T follicular helper cell (primary cell): Measurements from ENCODE around the gene PITRM1.

ENCODE experiments used
- DNase-seq: peaks from one replicate; pipeline ENCODE4 v3.0.0-alpha.2; 2020; ENCODE audit warnings: low read depth

PITRM1 gene

DNA sequence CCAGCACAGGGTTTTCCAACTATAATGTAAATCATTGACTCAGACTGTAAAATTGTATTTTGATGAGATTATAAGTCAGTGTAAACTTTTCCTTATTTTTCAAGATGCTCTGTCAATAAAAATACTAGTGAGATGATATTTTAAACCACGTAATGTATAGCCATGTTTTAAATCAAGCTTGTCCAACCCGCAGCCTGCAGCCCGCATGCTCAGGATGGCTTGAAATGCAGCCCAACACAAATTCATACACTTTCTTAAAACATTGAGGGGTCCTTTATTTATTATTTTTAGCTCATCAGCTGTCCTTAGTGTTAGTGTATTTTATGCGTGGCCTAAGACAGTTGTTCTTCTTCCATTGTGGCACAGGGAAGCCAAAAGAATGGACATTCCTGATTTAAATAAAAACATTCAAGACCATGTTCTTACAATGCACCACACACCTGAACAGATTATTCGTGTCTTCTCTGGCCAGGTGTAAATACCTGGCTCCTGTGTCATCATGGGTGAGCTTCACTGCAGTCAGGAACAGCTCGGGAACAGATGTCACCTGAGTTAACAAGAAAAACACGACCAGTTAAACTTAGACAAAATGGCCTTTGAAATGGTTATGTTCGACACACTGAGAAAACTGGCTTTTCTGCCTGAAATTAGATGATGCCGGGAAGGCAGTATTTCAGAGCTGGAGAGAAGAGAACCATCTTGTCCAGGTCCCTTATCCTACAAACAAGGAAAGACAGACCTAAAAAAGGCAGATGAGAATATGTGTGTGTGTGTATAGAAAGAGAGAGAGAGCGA, 5.9 kb downstream of the PITRM1 start:
- no peak for DNase-seq

- no peak for DNase-seq
Measured at GRCh38 chr10:3165196-3165595, 7.4 kb downstream of the PITRM1 start.

DNA sequence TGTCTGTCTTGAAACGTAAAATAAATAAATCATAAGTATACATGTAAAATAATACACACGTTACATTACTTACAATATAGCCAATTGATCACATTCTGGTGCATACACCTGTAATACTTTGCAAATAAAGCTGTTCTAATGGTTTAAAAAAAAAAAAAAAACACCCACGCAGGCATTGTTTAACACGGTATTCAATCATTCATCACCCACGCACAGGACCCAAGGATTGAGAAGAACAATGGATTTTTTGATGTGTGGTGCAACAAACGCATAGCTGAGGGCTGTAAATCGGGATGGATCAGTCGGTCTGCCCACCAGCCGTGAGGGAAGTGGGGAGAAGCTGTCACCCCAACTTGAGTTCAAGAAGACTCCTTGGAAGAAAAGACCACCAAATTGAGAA, 8.7 kb downstream of the PITRM1 start:
- no peak for DNase-seq

- DNase-seq, result no peak
Measured at GRCh38 chr10:3162533-3162932, 10.0 kb downstream of the PITRM1 start.

- no peak for DNase-seq
Measured at GRCh38 chr10:3159152-3159551, 13.4 kb downstream of the PITRM1 start.

GRCh38 chr10:3154666-3155065, 17.9 kb downstream of the PITRM1 start:
- no peak for DNase-seq

GRCh38 chr10:3152566-3152935, 20.0 kb downstream of the PITRM1 start:
- DNase-seq, result no peak

DNA sequence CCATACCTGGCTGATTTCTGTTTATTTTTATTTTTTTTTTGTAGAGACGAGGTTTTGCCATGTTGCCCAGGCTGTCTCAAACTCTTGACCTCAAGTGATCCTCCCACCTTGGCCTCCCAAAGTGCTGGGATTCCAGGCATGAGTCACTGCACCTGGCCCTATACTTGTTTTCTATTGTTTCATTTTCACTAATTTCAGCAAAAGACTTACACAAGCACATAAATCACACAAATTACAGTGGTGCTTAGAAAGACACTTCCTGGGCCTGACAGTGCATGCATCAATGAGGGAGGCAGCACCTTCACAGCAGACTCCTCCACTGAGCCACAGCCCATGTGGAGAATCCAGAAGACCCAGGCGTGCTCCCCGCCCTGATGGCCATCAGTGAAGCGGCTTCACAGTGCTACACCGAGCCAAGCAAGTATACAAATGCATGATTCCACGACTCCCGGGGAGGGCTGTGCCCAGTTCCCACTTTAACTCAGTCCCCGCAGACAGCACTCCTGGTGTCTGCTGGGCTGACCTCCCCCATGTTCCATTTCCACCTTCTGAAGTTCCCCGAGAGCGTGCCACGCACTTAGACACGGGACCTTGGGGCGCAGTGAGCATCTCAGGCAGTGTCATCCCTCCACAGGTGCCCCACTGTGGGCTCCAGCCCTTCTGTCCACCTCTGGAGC, 20.6 kb downstream of the PITRM1 start:
- no peak for DNase-seq

DNA sequence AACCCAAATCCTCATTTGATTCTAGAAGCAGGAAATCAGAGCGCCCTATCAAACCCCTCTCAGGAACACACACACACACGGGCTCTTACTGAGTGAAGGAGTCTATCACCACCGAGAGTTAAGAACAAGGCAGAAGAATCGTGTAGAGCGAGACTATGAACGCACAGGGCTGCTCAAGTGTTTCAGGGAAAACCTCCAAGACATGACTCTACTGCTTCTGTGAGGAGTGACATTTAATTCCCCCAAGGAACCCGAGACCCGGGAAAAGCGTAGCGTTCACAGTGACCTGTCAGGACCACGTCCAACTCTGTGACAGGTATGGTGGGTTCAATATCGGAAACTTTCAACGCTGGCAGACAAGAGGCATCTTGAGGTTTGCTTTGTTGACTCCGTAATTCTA, 21.6 kb downstream of the PITRM1 start:
- DNase-seq, result no peak

- no peak for DNase-seq
Measured at GRCh38 chr10:3150366-3150765, 22.2 kb downstream of the PITRM1 start.

GRCh38 chr10:3149918-3150317, 22.7 kb downstream of the PITRM1 start:
- no peak for DNase-seq

DNA sequence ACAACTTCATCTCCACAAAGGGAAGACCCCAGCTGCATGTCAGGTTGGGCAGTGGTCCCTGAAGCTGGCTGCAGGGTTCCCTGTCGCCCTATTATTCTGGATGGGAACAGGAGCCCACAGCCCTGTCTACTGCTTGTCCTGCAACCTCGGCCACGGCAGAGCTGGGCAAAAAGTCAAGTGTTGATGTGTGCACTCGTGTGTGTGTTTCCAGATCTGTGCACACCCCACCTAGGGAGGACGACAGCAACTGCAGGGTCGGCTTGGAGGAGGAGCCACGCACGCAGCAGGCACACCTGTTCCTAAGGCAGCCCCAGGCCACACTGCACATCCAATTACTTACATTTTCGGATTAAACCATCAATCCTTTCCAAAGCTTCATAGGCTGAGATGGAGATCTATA, 23.6 kb downstream of the PITRM1 start:
- no peak for DNase-seq

- DNase-seq, result no peak
Measured at GRCh38 chr10:3148041-3148440, 24.5 kb downstream of the PITRM1 start.

GRCh38 chr10:3147117-3147820, 25.3 kb downstream of the PITRM1 start:
- no peak for DNase-seq

GRCh38 chr10:3146289-3146688, 26.3 kb downstream of the PITRM1 start:
- DNase-seq, result no peak

DNA sequence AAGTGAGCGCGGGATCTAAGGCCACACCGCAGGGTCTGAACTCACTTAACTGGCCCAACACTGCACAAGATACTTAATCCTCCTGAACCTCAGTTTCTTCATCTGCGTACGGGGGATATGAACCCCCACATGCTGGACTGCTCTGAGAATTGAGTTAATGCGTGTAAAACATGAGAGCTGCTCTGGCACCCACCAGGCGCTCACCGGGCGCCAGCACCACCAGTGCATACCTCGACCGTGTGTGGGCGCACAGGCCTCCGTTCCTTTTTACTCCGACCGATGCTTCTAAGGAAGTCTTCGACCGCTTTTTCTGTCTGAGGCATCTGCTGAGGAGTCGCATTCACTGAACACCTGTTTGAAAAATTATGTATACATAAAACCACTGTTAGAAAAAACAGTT, 27.2 kb downstream of the PITRM1 start:
- DNase-seq, result no peak

GRCh38 chr10:3143791-3144434, 28.7 kb downstream of the PITRM1 start:
- no peak for DNase-seq

DNA sequence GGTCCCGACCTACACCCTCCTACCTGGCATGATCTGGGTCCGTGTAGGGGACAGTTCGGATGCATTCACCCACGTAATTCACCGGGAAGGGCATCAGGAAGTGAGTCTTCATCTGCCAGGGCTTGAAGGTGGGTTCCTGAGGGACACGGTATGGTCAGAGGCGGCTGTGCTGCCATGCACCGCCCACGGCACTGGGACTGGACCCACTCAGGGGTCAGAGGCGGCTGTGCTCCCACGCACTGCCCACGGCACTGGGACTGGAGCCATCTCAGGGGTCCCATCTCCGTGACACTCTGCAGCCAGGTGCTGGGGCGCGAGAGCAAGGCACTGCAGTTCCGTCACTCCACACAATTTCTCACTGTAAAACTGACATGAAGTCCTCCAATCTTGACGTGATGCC, 29.2 kb downstream of the PITRM1 start:
- DNase-seq, result no peak

DNA sequence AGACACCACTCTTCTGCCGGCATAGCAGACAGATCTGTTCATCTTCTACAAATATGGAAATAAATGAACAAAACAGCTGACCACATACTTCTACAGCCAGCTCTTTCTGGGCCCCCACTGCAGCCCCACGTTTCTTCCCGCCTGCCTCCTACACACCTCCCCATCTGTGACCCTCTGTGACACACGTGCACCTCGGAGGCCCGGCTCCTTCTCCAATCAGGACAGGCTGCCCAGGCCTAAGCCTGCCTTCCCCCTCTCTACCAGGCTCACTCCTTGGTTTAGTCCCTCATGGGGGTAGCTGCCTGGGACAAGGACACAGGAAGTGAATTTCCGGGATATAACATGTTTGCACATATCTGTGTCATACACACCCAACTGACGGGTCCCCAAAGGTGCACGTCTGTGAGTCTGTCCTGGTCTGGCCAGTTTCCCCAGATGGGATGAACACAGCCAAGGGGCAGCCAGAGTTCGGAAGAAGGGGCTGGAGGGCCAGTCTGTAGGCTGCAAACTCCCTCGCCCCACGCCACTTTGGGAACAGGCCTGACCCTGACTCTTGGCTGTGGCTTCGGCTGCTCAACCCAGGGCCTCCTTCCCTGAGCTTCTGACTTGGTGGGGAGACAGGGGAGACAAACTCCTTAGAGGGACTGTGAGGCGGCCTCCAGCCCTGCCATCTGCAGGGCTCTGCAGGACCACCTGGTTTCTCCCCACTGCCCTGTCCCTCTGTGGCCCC, 30.3 kb downstream of the PITRM1 start:
- no peak for DNase-seq

- no peak for DNase-seq
Measured at GRCh38 chr10:3141351-3142005, 31.1 kb downstream of the PITRM1 start.

- no peak for DNase-seq
Measured at GRCh38 chr10:3140280-3140679, 32.3 kb downstream of the PITRM1 start.
